ENCODE results near the gene LPAR1.
"Not testable (repeated sequence)": the region's sequence is repeated elsewhere in the genome, so short reads cannot be mapped to it uniquely, and the experiment has no call there.

LPAR1 gene, protein sequence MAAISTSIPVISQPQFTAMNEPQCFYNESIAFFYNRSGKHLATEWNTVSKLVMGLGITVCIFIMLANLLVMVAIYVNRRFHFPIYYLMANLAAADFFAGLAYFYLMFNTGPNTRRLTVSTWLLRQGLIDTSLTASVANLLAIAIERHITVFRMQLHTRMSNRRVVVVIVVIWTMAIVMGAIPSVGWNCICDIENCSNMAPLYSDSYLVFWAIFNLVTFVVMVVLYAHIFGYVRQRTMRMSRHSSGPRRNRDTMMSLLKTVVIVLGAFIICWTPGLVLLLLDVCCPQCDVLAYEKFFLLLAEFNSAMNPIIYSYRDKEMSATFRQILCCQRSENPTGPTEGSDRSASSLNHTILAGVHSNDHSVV

DNA sequence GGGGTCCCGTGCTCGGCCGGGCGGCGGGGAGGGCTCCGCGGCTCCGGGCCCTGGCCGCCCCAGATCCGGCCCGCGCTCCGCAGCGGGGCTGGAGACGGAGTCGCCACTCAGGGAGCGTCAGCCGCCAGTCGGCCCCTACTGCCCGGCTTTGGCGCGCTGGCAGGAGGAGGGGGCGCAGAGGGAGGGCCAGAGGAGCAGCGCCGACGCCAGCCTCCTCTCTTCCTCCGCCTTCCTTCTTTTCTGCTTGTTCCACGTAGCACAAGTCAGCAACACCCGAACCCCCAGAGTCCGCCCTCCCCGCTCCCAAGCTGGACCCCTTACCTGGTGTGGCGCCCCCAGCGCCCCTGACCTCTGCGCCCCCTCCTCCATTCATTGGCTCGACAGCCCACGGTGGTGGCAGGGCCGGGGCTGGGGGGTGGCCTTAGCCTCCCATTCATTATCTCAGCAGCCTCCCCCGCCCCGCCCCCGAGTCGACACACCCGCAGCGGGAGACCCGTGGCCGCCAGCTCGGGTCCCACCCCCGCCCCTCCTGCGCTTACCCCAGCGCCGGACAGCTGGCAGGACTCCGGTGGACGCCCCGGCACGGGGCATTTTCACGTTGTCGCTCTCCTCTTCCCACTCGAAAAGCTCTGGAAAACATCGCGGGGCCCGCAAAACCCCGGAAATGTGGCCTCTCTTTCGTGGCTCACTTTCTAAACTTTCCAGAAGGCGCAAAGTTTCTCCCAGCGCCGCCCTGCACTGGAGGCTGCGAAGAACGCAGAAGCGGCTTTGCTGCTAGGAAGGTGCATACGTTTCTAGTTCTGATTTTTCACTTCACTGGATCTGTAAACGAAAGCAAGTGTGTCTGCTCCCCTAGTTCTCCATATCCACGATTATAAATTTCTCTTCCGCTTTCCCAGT is at the start of gene LPAR1:
TSS of gene LPAR1 (minus strand) at position 140 of the 900 bp plus-strand sequence. CDS start 66,353 bp downstream, outside the sequence.
- DNase-seq, result no peak

DNA sequence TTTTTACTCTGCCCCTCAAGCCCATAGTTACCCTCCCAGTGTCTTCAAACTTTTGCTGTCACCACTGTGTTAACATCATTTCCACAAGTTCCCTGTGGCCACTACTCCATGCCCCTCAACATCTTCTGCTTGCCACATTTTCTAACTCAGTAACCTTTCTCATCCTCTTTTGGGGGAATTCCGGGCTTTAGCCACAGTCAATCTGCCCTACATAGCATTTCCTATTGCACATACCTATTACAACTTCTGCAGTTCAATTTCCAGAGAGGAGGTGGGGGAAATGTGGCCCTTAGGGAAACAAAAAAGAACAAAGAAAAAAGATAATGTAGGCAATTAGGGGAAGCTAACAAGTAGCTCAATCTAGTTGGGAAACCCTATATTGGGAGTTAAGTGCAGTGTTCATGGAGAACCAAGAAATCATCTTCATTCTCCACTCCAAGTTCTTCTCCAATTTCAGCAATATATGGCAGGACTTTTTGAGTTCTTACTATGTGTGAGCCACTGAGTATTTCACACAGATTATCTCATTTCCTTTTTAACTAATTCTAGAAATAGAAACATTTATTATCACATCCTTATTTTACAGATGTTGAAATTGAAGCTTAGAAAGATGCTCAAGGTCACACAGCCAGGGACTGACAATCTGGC is 40.2 kb upstream of the LPAR1 start:
- no peak for DNase-seq

DNA sequence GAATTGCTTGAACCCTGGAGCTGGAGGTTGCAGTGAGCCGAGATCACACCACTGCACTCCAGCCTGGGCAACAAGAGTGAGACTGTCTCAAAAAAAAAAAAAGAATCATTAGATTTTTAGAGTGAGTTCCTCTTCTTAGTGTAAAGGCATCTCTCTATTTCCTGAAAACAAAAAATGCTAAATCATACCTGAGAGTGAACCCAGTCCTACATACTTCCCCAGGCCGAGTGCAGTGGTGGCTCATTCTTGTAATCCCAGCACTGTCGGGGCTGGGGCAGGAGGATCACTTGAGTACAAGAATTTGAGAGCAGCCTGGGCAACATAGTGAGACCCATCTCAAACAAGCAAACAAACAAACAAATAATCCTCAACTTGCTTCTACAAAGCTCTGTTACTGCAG is 38.2 kb upstream of the LPAR1 start:
- DNase-seq, result no peak

DNA sequence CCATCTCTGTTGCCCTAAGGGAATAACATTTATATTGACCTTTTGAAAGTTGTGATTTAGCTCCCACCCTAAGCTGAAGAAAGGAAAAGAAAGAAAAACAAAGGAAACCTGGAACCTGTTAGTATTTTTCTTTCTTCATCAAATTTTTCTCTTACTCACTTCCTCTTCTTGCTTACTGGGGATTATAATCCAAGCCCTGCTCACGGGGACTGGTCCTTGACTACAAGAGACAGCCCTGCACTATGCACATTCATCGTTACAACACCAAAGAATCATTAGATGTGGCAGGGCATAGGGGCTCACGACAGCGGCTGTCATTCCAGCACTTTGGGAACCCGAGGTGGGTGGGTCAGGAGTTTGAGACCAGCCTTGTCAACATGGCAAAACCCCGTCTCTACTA is 37.8 kb upstream of the LPAR1 start:
- no peak for DNase-seq

DNA sequence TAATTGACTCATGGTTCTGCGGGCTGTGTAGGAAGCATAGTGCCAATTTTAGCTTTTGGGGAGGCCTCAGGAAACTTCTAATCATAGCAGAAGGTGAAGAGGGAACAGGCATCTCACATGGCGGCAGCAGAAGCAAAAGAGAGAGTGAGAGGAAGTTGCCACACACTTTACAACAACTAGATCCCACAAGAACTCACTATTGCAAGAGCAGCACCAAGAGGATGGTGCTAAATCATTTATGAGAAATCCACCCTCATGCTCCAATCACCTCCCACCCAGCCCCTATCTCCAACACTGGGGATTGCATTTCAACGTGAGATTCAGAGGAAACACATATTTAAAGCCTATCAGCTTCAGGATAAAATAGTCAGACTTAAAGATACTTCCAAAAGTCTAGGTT is 36.1 kb upstream of the LPAR1 start:
- no peak for DNase-seq

DNA sequence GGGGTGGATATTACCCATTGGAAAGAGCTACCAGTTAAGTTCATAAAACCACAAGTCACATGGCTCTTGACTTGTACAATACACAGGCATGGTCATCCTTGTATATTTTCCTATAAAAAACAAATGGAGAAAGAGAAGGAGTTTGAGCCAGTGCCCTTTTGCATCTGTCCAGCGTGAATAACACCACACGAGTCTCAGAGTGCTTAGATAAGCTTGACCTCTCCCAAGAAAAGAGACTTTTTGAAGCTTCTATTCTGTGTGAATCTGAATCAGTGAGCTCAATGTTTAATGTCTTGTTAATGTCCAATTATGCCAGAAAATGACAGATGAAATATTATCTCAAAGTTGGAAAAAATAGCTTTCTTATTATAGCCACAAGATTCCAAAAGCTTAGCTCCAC is 30.9 kb upstream of the LPAR1 start:
- DNase-seq, result no peak

DNA sequence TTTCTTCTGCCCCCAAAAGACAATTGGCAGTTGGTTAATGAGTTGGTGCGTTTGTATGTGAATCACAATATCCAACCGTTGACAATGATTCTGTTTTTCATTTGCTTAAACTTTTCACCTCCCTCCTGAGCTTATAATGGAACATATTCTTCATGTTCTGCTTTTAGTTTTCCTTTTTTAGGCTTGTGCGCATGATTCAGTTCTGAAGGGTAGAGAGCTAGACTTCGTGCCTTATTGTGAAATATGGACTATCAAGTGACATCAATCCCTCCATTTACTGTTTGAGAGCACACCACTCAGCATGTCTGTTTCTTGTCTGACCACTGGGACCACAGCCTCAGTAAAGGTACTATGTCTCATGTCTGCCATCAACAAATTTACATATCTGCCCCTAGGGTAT is 30.5 kb upstream of the LPAR1 start:
- no peak for DNase-seq

DNA sequence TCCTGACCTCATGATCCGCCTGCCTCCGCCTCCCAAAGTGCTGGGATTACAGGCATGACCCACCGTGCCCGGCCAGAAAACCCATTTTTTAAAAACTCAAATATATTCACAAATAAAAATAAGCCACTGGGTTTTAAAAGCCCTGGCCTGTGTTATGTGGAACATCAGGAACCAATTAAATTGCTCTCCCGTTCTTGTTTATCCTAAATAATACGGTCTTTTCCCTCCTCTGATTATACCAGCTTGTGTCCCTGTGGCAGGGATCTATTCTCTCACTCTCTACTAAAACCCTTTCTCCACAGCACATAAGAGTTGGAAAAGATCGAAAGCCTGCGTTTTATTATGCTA is 30.1 kb upstream of the LPAR1 start:
- DNase-seq, result no peak

DNA sequence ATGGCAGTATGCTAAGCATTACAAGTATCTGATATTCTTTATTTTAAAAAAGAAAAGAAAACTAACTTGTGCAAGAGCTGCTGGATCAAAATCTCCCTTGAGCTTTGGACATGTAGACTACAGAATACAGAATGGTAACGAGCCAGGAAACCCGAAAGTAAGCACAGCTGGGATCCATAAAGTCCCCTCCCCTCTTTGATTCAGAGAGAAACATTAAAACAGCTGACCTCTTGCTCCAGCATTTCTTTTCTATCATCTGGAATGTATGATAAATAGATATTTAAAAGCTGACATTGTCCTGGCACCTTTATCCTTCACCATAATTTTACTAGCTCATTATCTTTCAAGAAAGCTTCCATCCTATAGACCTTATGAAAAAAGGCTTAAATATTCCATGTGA is 28.2 kb upstream of the LPAR1 start:
- no peak for DNase-seq

DNA sequence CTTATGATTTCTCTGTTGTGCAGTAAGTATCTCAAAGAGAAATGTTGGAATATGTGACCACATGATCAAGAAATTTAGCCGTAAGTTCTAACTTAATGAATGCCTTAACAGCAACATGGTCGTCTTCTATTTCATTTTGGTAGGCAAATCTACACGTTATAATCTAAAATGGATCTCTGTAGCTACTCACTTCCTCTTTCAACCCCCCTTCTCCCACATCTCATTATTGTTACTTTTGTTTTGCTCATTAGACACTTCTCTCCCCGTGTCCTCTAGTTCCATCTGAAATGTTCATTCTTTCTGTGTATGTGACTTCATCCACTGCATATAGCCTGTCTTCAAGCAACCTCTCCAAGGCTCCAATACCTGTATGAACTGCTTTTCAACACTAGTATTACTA is 27.1 kb upstream of the LPAR1 start:
- DNase-seq, result no peak

DNA sequence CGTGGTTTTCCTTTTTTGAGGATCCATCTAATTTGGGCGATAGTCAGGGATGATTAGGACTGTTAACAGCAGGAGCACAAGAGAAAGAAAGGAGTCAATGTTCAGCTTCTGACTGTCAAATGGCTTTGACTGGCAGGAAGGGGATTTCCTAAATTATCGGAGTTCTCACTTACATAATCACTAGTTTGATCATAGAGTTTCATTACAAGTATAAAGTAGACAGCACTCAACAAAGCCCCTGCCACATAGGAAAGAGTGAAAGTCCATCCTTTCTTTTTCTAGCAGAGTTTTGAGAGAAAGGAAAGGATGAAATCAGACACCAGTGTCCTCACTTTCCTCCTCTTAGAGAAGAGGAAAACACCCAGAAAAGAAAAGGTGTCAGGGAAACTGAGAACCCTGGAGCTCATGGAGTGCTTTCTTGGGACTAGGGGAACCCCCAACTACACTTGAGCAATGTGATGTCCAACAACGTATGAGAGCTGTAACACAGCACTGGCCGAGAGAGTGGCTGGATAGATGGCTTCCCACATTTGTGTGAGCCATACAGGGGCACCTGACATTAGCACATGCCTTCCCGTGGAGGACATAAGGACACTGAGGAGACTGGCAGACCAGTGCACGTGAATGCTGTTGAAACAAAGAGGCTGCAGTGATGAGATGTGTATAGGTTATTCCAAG is 26.0 kb upstream of the LPAR1 start:
- DNase-seq, result no peak

DNA sequence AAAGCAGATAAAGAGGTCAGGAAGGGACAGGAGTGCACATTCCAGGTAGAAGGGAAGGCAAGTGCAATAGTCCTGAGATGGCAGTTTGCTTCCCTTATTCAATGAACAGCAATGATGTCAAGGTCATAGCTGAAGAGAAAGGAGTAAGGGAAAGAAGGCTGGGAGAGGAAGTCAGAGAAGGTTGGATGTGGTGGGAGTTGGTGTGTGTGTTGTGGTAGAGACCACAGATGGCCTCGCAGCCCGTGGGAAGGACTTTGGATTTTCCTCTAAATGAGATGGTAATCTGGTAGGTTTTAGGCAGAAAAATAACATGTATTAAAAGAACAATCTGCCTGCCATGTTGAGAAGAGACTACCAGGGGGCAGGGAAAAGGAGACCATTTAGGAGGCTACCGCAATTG is 25.1 kb upstream of the LPAR1 start:
- DNase-seq, result no peak

DNA sequence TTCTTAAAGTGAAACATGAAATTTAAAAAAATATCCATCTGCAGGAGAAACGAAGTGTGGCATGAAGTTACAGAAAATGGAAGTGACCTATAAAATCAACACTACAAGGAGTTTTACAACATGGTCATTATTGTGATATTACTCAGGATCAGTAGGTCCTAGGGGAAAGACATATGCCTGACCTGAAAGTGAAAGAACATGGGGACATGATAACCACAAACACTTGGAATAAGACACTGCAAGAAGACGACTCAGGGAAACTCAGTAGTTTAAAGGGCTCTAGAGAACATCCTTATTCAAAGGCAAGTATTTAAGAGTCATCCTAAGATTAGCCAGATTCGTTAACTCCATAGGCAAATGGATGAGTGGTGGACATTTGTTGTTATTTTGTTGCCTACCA is 19.9 kb upstream of the LPAR1 start:
- DNase-seq, result no peak

DNA sequence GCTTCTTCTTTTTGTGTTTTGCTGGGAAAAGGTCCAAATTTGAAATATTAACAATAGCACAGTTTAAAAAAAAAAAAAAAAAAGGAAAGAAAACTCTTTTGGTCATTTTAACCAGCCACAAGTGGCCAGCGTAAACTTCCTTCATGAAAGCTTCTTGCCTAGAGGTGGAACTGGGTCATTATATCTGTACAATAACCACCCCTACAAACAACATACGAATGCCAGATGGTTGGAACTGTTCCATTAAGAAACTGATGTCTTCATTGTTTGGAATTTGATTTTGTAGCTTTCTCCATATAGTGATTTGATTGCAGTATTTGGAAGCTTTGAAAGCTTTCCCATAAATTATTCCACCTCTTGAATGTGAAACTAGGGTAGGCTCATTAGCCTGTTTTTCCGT is 18.3 kb upstream of the LPAR1 start:
- DNase-seq, result no peak

DNA sequence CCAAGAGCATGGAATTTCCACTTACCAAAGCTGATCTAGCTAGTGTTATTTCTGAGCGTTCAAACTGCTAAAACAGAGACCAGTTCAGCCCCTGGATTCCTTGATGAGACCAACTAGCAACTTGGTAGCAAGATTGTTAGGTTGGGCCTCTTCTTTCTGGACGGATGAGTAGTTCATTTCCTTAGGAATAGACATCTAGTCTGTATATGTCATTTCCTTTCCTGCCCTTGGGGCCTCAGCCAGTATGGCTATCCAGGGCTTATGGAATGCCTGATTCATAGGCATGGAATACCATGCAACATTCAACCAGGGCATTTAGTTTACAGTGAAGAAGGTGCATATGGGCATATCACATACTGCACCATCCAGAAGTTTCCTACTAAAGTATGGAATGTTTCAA is 14.5 kb upstream of the LPAR1 start:
- no peak for DNase-seq

DNA sequence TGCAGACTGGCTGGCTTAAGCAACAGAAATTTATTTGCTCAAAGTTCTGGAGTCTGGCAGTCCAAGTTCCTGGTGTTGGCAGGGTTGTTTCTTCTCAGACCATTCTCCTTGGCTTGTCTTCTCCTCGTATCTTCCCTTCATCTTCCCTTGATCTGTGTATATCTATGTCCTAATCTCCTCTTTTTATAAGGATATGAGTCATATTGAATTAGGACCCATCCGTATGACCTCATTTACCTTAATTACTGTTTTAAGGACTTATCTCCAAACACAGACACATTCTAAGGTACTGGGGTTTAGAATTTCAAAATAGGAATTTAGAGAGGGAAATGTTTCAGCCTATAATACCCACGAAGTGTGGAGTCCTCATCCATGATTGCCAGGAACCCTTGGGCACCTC is 13.1 kb upstream of the LPAR1 start:
- DNase-seq, result no peak

DNA sequence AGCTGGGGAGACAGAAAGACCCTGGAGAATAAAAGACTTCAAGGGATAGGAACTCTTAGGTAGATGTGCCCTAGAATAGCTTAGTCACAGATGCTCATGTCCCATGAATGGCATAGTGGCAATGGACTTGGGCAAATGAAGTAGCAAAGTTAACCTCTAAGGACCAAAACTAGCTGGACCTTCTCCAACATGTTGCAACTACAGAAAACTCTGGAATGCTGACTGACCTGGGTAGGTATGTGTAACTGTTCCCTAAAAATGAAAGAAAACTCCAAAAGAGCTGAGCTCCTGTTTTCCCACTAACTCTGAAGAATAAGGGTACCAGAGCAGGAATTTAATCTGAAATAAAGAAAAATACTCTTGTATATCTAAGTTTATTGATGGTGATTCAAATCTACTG is 12.5 kb upstream of the LPAR1 start:
- DNase-seq, result no peak

DNA sequence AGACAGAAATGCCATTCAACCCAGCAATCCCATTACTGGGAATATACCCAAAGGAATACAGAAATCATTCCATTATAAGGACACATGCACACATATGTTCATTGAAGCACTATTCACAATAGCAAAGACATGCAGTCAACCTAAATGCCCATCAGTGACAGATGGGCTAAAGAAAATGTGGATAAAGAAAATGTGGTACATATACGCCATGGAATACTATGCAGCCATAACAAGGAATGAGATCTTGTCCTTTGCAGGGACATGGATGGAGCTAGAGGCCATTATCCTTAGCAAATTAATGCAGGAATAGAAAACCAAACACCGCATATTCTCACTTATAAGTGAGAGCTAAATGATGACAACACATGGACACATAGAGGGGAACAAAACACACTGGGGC is 9.0 kb upstream of the LPAR1 start:
- DNase-seq, result not testable (repeated sequence)

DNA sequence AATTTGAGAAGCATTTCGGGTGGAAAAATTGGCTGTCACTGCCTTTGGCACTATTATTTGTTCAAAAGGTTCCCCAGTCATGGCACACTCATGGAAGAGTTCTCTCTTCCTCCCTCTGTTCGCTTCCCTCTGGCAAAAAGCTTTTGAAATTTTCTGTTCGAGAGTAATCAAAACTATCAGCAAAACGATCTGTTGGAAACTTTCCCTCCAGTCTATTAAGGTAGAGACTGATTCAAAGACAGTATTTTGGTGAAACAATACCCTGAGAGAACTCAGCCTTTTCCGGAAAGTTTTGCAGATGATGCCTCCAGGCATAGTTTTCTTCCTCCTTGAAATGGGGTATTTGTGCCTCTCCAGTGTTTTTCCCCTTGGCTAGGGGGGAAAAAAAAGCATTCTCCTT is 3.6 kb upstream of the LPAR1 start:
- no peak for DNase-seq

DNA sequence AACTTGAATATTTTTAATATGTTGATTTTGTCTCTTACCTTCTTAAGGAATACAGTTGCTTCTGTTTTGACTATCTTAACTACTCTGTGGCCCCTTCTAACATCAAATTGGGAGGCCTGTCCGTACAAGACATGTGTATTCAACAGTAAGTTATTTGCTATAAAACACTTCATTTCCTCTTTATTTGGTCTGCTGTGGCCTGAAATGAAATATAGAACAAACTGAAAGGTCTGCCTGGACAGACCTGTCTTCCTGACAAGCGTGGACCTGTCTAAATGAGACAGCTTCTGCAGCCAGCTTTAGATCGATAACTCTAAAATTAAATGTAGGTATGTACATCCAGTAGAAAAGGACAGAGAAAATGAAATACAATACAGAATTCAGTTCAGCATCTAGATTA is 2.2 kb upstream of the LPAR1 start:
- DNase-seq, result no peak

DNA sequence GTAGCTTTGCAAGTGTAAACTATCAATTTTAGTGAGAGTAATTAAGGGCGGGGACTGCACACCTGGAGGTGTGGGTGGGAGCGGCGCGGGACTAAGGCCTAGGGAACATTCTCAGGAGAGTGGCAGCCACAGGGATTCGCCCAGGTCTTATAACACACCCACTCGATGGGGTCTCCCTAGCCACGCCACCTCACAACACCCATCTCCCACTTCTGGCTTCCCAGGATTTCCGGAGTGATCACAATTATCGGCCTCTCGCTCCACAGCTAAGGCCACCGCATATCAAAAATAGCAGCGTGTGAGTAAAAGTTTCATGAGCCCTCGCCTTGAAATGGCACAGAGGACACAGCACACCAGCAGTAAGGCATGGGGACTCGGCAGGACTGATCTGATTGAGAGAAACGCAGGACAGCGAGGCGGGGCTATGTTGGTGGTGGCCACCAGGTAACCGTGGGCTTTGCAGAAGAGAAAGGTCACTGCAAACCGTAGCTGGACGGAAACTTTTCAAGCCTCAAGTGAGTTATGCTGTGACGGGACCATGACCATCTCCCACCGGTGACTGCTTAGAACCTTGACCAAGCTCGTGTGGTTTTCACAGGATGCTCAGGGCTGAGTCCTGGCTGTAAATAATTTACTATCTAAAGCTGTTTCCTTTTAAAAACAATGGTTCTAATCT is 1.1 kb upstream of the LPAR1 start:
- DNase-seq, result no peak

DNA sequence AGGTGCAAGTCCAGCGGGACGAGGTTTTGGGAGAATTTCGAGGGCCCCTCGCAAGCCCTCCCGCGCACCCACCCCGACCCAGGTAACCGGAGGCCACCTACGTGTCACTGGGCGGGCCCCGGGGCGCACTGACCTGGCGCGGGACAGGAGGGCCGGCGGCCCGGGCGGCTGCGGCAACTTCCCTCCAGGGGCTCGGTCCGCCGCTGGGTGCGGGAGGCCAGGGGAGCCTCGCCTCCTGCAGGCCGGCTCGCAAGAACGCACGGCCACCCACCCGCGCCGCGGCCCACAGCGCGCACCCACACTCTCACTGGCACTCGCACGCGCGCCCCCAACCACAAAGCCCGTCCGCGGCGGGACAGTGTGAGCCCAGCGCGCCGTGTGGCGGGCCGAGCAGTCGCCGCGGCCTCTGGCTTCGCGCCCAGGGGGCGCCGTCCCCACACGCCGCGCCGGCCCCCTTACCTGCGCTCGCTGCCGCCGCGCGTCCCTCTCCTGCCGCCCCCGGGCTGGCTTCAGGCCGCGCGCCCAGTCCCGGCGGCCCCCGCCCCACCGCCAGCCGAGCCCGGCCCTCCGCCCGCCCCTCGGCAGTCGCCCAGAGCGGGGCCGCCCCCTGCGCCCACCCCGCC is 451 bp downstream of the LPAR1 start:
- no peak for DNase-seq
